Measurements from ENCODE around the gene ANO1.

GRCh38 chr11:70061734-70062133, 16.4 kb upstream of the ANO1 start:
- TF ChIP-seq CTCF (IDR thresholded peaks at IDR 0.05; ENCODE audit: insufficient read depth, low read depth, low read length) = no peak
- TF ChIP-seq EZH2 (IDR thresholded peaks at IDR 0.05; ENCODE audit: insufficient read depth, low read length) = no peak
